Measurements from ENCODE around the gene CHTF18.

- no peak for TF ChIP-seq CTCF (IDR thresholded peaks at IDR 0.05; ENCODE audit: insufficient read depth, low read depth, low read length)
- no peak for TF ChIP-seq EZH2 (IDR thresholded peaks at IDR 0.05; ENCODE audit: insufficient read depth, low read length)
Measured at GRCh38 chr16:778909-779527, 9.4 kb upstream of the CHTF18 start.
